ENCODE results near the gene FAM229A. TPM values are rescaled to one million over a fixed set of nuclear protein-coding genes. Genes with fewer than 3 reads are reported as not detected.

The FAM229A gene
- polyA plus RNA-seq, 2 of the 4 experiments (the other 2 are of a cell fraction), result 3.5 to 5.6 TPM

GRCh38 chr1:32390904-32391870 is 28.9 kb upstream of the FAM229A start:
- no peaks in the 10 kb centered on the region for H3K9me3 ChIP-seq
- no peak for ATAC-seq
- H3K27ac ChIP-seq, result no peak overlapping the region
- 69% methylated on average over 8 of the region's 8 CpGs for WGBS (ENCODE audit: missing lambda C conversion rate)
- H3K4me3 ChIP-seq, result no peak overlapping the region
- H3K4me1 ChIP-seq, result peaks cover 17% of the 10 kb centered on the region
- no peak for FAIRE-seq
- H3K4me2 ChIP-seq, result no peak overlapping the region
- TF ChIP-seq POLR2AphosphoS2 (conservative IDR thresholded peaks at IDR 0.05; ENCODE audit: low read length), result no peak
- TF ChIP-seq CHD4 (IDR thresholded peaks at IDR 0.05; ENCODE audit: borderline replicate concordance), result no peak
- no peak for TF ChIP-seq KDM1A (IDR thresholded peaks at IDR 0.05; ENCODE audit: low read depth)
- ChIA-PET CTCF (interaction anchor here (2.0 kb wide), 1 partner anchor 10 kb away, joined by 10 read pairs; no protein-coding TSS in a partner anchor), POLR2A (no interaction called here)
- DNase-seq (ENCODE audit: low read depth in 1 of 2, low spot score in 1 of 2), result no peak

- H3K4me2 ChIP-seq, result no peak overlapping the region
- H3K4me1 ChIP-seq, result peaks cover 10% of the 10 kb centered on the region; the same call in 2 of the 3 replicates
- no peaks in the 10 kb centered on the region for H3K9me3 ChIP-seq
- DNase-seq (ENCODE audit: low read depth in 1 of 2, low spot score in 1 of 2) (no peak), ATAC-seq (no peak), FAIRE-seq (no peak)
- ChIA-PET CTCF (interaction anchor here (1.1 kb wide), 1 partner anchor 13 kb away, joined by 3 read pairs; no protein-coding TSS in a partner anchor), POLR2A (interaction anchor here (0.6 kb wide), 1 partner anchor 573 kb away, joined by 3 read pairs; no protein-coding TSS in a partner anchor)
- TF ChIP-seq MAZ (IDR thresholded peaks at IDR 0.05; ENCODE audit: borderline replicate concordance, low read depth, low read length), result no peak
- TF ChIP-seq HDAC2 (IDR thresholded peaks at IDR 0.05), result no peak
- no peak for TF ChIP-seq ZC3H11A (IDR thresholded peaks at IDR 0.05)
- TF ChIP-seq CBX8 (IDR thresholded peaks at IDR 0.05), result no peak
- TF ChIP-seq CHD4 (IDR thresholded peaks at IDR 0.05; ENCODE audit: borderline replicate concordance), result no peak
- no peak for TF ChIP-seq ZFP36 (IDR thresholded peaks at IDR 0.05; ENCODE audit: borderline replicate concordance, partially characterized antibody)
- no peak for TF ChIP-seq BCL3 (IDR thresholded peaks at IDR 0.05)
- TF ChIP-seq HOXA7 (CRISPR knock-in tag; IDR thresholded peaks at IDR 0.05), result no peak
- no peak for TF ChIP-seq CTCF (IDR thresholded peaks at IDR 0.05)
- H3K4me3 ChIP-seq, result no peak overlapping the region
- no peak overlapping the region for H3K27ac ChIP-seq
- WGBS (ENCODE audit: missing lambda C conversion rate), result 96% methylated on average over 5 of the region's 6 CpGs
These were observed 26.4 kb upstream of the FAM229A start for GRCh38 chr1:32388641-32389040.

- no peak for DNase-seq (ENCODE audit: low read depth in 1 of 2, low spot score in 1 of 2)
- ChIA-PET POLR2A (interaction anchor here (1.2 kb wide), 1 partner anchor 8 kb away, joined by 3 read pairs; no protein-coding TSS in a partner anchor), CTCF (interaction anchor here (0.8 to 1.0 kb wide), 3 partner anchors 14 to 172 kb away, joined by 3 to 4 read pairs (median 3); no protein-coding TSS in a partner anchor)
- FAIRE-seq, result no peak
- TF ChIP-seq ATOH8 (CRISPR knock-in tag; IDR thresholded peaks at IDR 0.05; ENCODE audit: low read depth) (no peak), E2F6 (IDR thresholded peaks at IDR 0.05; ENCODE audit: borderline replicate concordance, low read depth) (no peak), TP53 (CRISPR knock-in tag; IDR thresholded peaks at IDR 0.05) (no peak), SREBF2 (IDR thresholded peaks at IDR 0.05) (no peak), ELK1 (IDR thresholded peaks at IDR 0.05; ENCODE audit: low read depth, low read length) (no peak)
- no peak for ATAC-seq
- no peaks in the 10 kb centered on the region for H3K4me1 ChIP-seq
- no peak overlapping the region for H3K4me2 ChIP-seq
- no peak overlapping the region for H3K27ac ChIP-seq
- WGBS (ENCODE audit: missing lambda C conversion rate), result 94% methylated on average over 12 of the region's 13 CpGs
- H3K9me3 ChIP-seq, result no peaks in the 10 kb centered on the region
- H3K4me3 ChIP-seq, result no peak overlapping the region
These were observed 24.5 kb upstream of the FAM229A start for GRCh38 chr1:32386676-32387392.

Data from A549 (cell line).